ENCODE results near the gene KRTAP12-2. TPM values are rescaled to one million over a fixed set of nuclear protein-coding genes. Genes with fewer than 3 reads are reported as not detected.
"Not testable (repeated sequence)": the region's sequence is repeated elsewhere in the genome, so short reads cannot be mapped to it uniquely, and the experiment has no call there.

KRTAP12-2 gene
- total RNA-seq, 2 donors from 2014 or later: not detected

GRCh38 chr21:44697811-44698734, 31.3 kb upstream of the KRTAP12-2 start:
- H3K27ac Mint-ChIP-seq: no peak overlapping the region
- peaks cover 12% of the 10 kb centered on the region for H3K9me3 ChIP-seq (ENCODE audit: control insufficient read depth, low read length)
- H3K4me3 ChIP-seq (ENCODE audit: low read length): no peak overlapping the region
- no peaks in the 10 kb centered on the region for H3K27me3 ChIP-seq (ENCODE audit: control insufficient read depth, insufficient read depth, low read length, poor library complexity, severe bottlenecking)
- peak overlapping the region; percentile 26 for H3K4me3 Mint-ChIP-seq
- H3K9ac ChIP-seq (ENCODE audit: extremely low read depth, low read length, poor library complexity, severe bottlenecking): no peak overlapping the region
- peaks cover 4% of the 10 kb centered on the region for H3K36me3 Mint-ChIP-seq (ENCODE audit: low read depth)
- H3K9me3 Mint-ChIP-seq: peaks cover 9% of the 10 kb centered on the region
- H3K27me3 Mint-ChIP-seq (ENCODE audit: insufficient read depth): peaks cover 27% of the 10 kb centered on the region
- TF ChIP-seq CTCF (conservative IDR thresholded peaks at IDR 0.05): peak; percentile 31
- H3K27ac ChIP-seq (ENCODE audit: low read depth, low read length): no peak overlapping the region
- peaks cover 42% of the 10 kb centered on the region for H3K4me1 Mint-ChIP-seq
- WGBS, 2 experiments (ENCODE audit: insufficient coverage in 1 of 2, insufficient read length in 1 of 2): 72 to 75% methylated on average over 22 to 35 of the region's 35 CpGs
- no peaks in the 10 kb centered on the region for H3K36me3 ChIP-seq (ENCODE audit: control insufficient read depth, insufficient read depth, low read length)
- peaks cover 3% of the 10 kb centered on the region for H3K4me1 ChIP-seq (ENCODE audit: control insufficient read depth, insufficient read depth, low read length)
- peak; percentile 85 for DNase-seq

DNA sequence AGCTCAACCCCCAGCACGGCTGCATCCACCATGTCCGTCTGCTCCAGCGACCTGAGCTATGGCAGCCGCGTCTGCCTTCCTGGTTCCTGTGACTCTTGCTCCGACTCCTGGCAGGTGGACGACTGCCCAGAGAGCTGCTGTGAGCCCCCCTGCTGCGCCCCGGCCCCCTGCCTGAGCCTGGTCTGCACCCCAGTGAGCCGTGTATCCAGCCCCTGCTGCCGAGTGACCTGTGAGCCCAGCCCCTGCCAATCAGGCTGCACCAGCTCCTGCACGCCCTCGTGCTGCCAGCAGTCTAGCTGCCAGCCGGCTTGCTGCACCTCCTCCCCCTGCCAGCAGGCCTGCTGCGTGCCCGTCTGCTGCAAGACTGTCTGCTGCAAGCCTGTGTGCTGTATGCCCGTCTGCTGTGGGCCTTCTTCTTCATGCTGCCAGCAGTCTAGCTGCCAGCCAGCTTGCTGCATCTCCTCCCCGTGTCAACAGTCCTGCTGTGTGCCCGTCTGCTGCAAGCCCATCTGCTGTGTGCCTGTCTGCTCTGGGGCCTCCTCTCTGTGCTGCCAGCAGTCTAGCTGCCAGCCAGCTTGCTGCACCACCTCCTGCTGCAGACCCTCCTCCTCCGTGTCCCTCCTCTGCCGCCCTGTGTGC, 30.6 kb upstream of the KRTAP12-2 start, which contains the start of gene KRTAP10-12:
KRTAP10-12 (plus strand) TSS at position 1 of the 639 bp plus-strand sequence; CDS start at position 31, 30 bp downstream.
- Mint-ChIP-seq H3K9me3 (peaks cover 16% of the 10 kb centered on the region), H3K4me3 (peak within 1 kb of the TSS; percentile 26), H3K4me1 (peaks cover 35% of the 10 kb centered on the region), H3K27me3 (ENCODE audit: insufficient read depth) (peaks cover 23% of the 10 kb centered on the region)
- H3K36me3 Mint-ChIP-seq (ENCODE audit: low read depth); H3K27ac Mint-ChIP-seq; H3K36me3 ChIP-seq (ENCODE audit: control insufficient read depth, insufficient read depth, low read length); H3K9ac ChIP-seq (ENCODE audit: extremely low read depth, low read length, poor library complexity, severe bottlenecking); H3K4me1 ChIP-seq (ENCODE audit: control insufficient read depth, insufficient read depth, low read length); H3K27me3 ChIP-seq (ENCODE audit: control insufficient read depth, insufficient read depth, low read length, poor library complexity, severe bottlenecking); H3K27ac ChIP-seq (ENCODE audit: low read depth, low read length); H3K4me3 ChIP-seq (ENCODE audit: low read length); DNase-seq: not testable (repeated sequence)
- H3K9me3 ChIP-seq (ENCODE audit: control insufficient read depth, low read length): peaks cover 20% of the 10 kb centered on the region
- WGBS, 2 experiments (ENCODE audit: insufficient coverage in 1 of 2, insufficient read length in 1 of 2): 83 to 85% methylated on average over 4 to 20 of the region's 21 CpGs

DNA sequence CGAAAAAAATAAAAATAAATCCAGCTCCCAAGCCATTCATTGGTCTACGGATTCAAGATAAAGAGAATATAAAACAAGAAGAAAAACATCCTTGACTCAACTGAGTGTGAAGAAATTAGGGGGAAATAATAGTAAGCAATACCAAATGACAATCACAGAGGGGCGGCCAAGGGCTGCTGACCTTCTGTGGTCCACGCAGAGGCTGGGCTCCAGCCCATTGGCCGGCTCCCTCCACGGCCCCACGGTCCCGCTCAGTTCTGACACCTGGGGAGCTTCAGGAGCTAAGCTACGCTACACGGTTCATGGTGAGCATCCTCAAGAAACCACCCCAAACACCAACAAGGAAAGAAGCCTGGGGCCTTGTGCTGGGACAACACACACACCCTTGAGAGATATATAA, 29.8 kb upstream of the KRTAP12-2 start:
- DNase-seq: no peak
- Mint-ChIP-seq H3K9me3 (peaks cover 17% of the 10 kb centered on the region), H3K4me3 (peak overlapping the region; percentile 21), H3K4me1 (peaks cover 31% of the 10 kb centered on the region), H3K36me3 (ENCODE audit: low read depth) (peaks cover 4% of the 10 kb centered on the region), H3K27ac (no peak overlapping the region), H3K27me3 (ENCODE audit: insufficient read depth) (peaks cover 21% of the 10 kb centered on the region)
- Histone ChIP-seq H3K27ac (ENCODE audit: low read depth, low read length) (no peak overlapping the region), H3K36me3 (ENCODE audit: control insufficient read depth, insufficient read depth, low read length) (no peaks in the 10 kb centered on the region), H3K27me3 (ENCODE audit: control insufficient read depth, insufficient read depth, low read length, poor library complexity, severe bottlenecking) (no peaks in the 10 kb centered on the region), H3K4me3 (ENCODE audit: low read length) (no peak overlapping the region), H3K9me3 (ENCODE audit: control insufficient read depth, low read length) (peaks cover 21% of the 10 kb centered on the region), H3K4me1 (ENCODE audit: control insufficient read depth, insufficient read depth, low read length) (peaks cover 3% of the 10 kb centered on the region), H3K9ac (ENCODE audit: extremely low read depth, low read length, poor library complexity, severe bottlenecking) (no peak overlapping the region)
- TF ChIP-seq CTCF (conservative IDR thresholded peaks at IDR 0.05): no peak
- 85% methylated on average over 10 of the region's 10 CpGs; no CpG with 5 or more reads in 1 of the 2 experiments for WGBS, 2 experiments (ENCODE audit: insufficient coverage in 1 of 2, insufficient read length in 1 of 2)
